IPS-18a (cell line): ENCODE measurements around the gene DST.
"Not testable (repeated sequence)": the region's sequence is repeated elsewhere in the genome, so short reads cannot be mapped to it uniquely, and the experiment has no call there.

ENCODE experiments used
- H3K27ac ChIP-seq: one replicate; pipeline ENCODE4 v1.5.1; 2013; ENCODE audit warnings: low read length
- H3K27me3 ChIP-seq: one replicate; pipeline ENCODE4 v1.6.1; 2013; ENCODE audit warnings: mild to moderate bottlenecking, low read length; ENCODE audit not compliant: control insufficient read depth, insufficient read depth
- H3K36me3 ChIP-seq: one replicate; pipeline ENCODE4 v1.6.1; 2013; ENCODE audit warnings: low read depth, low read length; ENCODE audit not compliant: control insufficient read depth
- H3K4me1 ChIP-seq: one replicate; pipeline ENCODE4 v1.6.1; 2013; ENCODE audit warnings: low read depth, low read length; ENCODE audit not compliant: control insufficient read depth
- H3K4me3 ChIP-seq: one replicate; pipeline ENCODE4 v1.5.1; 2013; ENCODE audit warnings: low read length
- H3K9ac ChIP-seq: one replicate; pipeline ENCODE4 v1.6.1; 2013; ENCODE audit warnings: mild to moderate bottlenecking, low read length, moderate library complexity
- H3K9me3 ChIP-seq: one replicate; pipeline ENCODE4 v1.6.1; 2013; ENCODE audit warnings: low read depth, low read length; ENCODE audit not compliant: control insufficient read depth

The DST gene

DNA sequence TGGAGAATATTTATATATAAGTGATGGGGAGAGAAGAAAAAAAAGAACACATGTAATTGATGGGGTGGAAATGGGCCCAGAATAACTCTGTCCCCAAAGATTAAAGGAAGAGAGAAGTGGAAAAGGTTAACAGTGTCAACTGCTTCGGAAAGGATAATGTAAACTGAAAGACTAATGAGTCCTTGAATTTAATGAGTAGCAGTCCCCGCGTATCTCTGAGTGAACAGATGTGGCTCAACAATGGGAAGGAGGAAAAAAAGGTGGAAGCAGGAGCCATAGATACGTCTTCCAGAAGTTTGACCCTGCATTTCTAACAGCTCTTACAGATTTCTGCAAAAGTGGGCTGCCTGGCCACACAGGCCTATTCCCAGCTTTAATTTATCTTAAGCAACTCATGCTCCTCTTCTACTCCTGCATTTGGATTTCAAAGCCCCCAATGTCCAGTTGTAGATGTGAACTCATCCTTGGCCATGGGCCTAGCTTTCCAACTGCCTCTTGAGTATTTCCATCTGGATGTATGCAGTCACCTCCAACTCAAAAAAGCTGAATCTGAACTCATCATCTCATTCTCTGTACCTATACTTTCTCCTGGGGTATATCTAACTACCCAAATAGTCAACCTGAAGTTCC, 61.3 kb downstream of the DST start:
- H3K27me3 ChIP-seq = no peaks in the 10 kb centered on the region
- H3K9me3 ChIP-seq = no peaks in the 10 kb centered on the region
- H3K36me3 ChIP-seq = peaks cover 14% of the 10 kb centered on the region

DNA sequence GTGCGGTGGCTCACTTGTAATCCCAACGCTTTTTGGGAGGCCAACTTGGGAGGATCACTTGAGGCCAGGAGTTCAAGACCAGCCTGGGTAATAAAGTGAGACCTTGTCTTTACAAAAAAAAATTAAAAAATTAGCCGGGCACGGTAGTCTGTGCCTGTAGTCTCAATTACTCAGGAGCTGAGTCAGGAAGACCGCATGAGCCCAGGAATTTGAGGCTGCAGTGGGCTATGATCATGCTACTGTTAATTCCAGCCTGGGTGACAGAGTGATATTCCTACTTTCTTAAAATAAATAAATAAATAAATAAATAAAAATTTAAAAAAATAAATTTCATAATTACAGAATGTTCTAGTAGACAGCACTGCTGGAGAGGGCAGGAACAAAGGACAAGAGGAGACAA, 62.4 kb downstream of the DST start:
- no peak overlapping the region for H3K27ac ChIP-seq
- no peaks in the 10 kb centered on the region for H3K4me1 ChIP-seq
- H3K4me3 ChIP-seq = no peak overlapping the region
- H3K9me3 ChIP-seq = no peaks in the 10 kb centered on the region
- H3K9ac ChIP-seq = no peak overlapping the region
- H3K36me3 ChIP-seq = peaks cover 14% of the 10 kb centered on the region
- H3K27me3 ChIP-seq = no peaks in the 10 kb centered on the region

More for the DNA sequence above, 61.3 kb downstream of the DST start:
- Histone ChIP-seq H3K4me3 (no peak overlapping the region), H3K9ac (no peak overlapping the region), H3K4me1 (no peaks in the 10 kb centered on the region), H3K27ac (no peak overlapping the region)

DNA sequence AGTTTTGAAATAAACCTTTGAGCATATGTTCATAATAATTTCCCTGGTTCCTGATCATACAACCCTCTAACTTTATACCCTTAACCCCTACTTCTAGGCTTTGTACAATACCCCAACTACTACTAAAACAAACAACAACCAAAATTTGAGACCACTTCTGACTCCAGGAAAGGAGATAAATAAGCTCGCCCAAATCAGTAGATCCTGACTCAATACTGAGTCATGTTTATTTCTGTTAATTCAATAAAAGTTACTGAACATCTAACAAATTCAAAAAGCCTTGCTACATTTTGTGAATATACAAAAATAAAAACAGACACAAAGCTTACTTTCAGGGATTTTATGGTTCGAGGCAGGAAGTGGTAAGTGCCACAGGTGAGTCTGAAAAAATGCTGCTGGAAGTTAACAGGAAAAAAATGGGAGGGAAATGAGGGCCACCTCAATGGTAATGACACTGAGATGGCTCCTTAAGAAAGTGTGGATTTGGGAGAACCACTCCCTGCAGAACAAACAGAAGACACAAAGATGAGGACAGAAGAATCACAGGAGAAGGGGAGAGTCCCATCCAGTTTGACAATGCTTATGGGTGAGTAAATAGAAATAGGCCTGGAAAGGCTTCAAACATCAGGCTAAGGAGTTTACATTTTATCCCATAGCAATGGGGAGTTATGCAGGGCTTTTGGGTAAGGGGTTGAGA, 63.4 kb downstream of the DST start:
- Histone ChIP-seq H3K36me3 (peaks cover 14% of the 10 kb centered on the region), H3K9ac (no peak overlapping the region), H3K4me1 (no peaks in the 10 kb centered on the region), H3K9me3 (no peaks in the 10 kb centered on the region), H3K27me3 (no peaks in the 10 kb centered on the region), H3K4me3 (no peak overlapping the region), H3K27ac (no peak overlapping the region)

DNA sequence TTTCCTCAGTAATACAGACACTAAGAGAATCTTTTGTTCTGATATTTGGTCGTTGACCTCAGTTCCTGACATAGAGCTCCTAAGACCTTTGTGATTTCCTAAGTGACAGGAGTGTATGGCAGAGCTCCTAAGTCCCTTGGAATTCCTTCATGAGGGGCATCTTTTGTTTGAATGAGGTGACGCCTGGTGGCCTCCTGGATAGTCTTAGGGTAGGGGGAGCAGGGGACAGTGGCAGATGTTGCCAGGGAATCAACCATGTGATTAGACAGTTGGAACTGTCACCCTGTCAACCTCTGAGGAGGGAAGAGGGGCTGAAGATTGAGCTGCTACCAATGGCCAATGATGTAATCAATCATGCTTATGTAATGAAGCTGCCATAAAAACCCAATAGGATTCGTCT, 67.0 kb downstream of the DST start:
- Histone ChIP-seq H3K27ac (no peak overlapping the region), H3K4me1 (no peaks in the 10 kb centered on the region), H3K4me3 (no peak overlapping the region), H3K9ac (no peak overlapping the region), H3K27me3 (no peaks in the 10 kb centered on the region), H3K9me3 (no peaks in the 10 kb centered on the region), H3K36me3 (peaks cover 21% of the 10 kb centered on the region)

DNA sequence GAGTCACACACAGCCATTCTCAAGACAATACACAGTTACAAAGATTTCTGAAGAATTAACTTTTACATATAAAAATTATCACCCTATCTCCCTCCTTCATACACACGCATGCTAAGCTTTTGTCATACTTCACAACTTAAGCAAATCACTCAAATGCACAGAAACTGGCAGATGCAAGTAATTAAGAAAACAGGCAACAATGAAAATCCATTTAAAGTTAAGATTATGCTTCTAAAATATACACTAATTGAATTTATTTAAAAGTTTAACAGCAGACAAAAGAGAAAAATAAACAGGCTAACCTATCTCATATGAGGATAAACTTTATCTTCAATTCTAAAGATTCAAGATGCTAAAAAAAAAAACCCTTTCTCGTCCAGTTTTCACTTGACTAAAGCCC, 68.4 kb downstream of the DST start:
- Histone ChIP-seq H3K27ac (no peak overlapping the region), H3K9ac (no peak overlapping the region), H3K27me3 (no peaks in the 10 kb centered on the region), H3K4me1 (no peaks in the 10 kb centered on the region), H3K36me3 (peaks cover 21% of the 10 kb centered on the region), H3K9me3 (no peaks in the 10 kb centered on the region), H3K4me3 (no peak overlapping the region)

DNA sequence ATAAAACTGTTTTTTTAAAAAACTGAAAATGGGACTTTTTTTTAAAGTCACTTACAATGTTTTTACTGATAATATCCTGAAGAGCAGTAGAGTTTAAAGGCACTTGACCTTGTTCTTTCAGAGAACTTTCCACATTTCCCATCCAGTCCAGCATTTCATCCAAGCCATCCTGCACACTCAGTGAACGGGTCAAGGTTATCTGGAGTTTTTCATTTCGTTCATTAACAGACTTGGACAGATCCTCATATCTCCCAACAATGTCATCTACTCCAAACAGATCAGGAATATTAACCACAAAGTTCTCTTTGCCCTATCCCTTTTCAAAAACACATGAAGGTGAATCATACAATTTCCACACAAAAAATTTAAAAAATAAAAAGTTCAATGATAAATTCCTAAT, 69.1 kb downstream of the DST start:
- H3K36me3 ChIP-seq = peaks cover 16% of the 10 kb centered on the region
- H3K4me1 ChIP-seq = no peaks in the 10 kb centered on the region
- no peaks in the 10 kb centered on the region for H3K9me3 ChIP-seq
- no peaks in the 10 kb centered on the region for H3K27me3 ChIP-seq
- H3K4me3 ChIP-seq = no peak overlapping the region
- H3K9ac ChIP-seq = no peak overlapping the region
- no peak overlapping the region for H3K27ac ChIP-seq

DNA sequence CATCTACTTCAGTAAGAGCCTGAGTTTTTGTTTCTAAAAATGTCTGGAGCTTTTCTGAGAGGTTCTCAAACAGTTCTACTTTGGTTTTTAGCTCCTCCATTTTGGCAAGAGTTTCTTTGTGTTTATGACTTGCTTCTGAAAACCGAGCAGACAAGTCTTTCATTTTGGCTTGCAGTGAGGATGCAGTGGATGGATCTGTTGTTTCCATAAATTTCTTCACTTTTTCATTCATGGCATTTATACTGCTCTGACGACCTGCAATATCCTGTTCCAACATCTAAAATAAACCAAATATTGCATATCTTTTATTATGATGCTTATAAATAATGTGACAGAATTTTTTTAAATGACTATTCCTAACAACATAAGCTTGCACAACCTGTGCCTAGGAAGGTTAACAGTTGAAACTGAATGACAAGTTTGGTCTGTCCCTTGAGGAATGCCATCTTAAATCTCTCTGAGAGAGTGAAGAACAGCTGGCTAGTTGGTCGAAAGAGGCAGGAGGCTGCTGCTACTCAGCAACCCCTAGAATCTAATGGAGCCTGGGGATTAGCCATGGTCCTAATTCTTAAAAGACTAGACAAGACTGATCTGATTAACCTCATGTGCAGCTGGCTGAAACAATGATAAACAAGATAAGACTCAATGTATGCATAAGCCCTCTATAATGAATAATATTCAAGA, 69.8 kb downstream of the DST start:
- H3K27me3 ChIP-seq = no peaks in the 10 kb centered on the region
- no peaks in the 10 kb centered on the region for H3K4me1 ChIP-seq
- peaks cover 14% of the 10 kb centered on the region for H3K36me3 ChIP-seq
- H3K27ac ChIP-seq = no peak overlapping the region
- H3K9ac ChIP-seq = no peak overlapping the region
- no peaks in the 10 kb centered on the region for H3K9me3 ChIP-seq
- no peak overlapping the region for H3K4me3 ChIP-seq

DNA sequence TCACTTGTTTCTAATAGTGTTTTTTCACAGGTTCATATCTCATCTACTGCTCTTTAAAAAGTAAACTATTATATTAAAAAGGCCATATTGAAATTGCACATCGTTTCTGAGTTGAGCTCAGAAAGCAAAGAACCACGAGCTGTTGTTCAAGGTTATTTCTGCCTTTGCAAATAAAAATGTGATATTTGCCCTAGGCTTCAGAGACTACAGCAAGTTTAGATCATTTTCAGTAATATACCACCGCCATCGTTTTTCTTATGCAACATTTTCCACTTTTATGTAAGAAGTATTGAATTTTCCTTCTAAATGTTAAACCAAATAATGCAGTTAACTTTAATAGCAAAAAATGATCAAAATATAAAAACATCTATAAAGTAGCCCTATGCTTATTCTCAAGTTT, 71.1 kb downstream of the DST start:
- Histone ChIP-seq H3K4me1 (peaks cover 6% of the 10 kb centered on the region), H3K9ac (no peak overlapping the region), H3K4me3 (no peak overlapping the region), H3K27ac (no peak overlapping the region), H3K9me3 (no peaks in the 10 kb centered on the region), H3K27me3 (no peaks in the 10 kb centered on the region), H3K36me3 (peaks cover 9% of the 10 kb centered on the region)

DNA sequence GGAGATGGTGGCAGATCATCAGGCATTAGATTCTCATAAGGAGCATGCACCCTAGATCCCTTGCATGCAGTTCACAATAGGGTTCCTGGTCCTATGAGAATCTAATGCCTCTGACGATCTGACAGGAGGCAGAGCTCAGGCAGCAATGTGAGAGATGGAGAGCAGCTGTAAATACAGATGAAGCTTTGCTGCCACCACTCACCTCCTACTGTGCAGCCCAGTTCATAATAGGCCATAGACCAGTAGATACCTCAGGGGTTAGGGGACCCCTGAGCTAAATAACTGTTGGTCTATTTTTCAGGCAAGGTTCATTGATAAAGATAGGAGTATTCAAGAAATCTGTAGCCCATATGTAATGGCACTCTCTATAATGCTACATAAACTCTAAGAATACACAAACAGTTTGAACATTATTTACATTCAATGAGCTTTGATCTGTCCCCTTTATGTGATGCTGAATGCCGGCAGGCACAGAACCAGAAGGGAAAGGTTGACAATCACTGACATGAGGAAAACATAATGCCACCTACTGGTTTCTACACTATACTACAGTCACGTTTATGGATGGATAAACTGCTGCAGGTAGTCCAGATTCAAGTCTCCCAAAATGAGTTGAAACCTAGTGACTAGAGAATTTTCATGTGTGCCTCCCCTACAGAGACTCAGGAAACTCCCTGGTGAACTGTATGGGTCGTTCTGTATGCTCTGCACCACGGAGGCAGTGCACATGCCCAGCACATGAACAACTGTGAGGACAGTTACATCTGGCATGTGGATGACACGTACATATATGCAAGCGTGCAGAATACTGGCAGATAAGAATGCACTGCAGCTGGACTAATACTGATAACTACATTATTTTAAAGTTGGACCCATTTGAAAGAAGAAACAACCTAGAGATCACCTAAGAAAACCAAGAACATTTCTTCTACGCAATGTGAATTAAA, 72.0 kb downstream of the DST start:
- peaks cover 8% of the 10 kb centered on the region for H3K36me3 ChIP-seq

DNA sequence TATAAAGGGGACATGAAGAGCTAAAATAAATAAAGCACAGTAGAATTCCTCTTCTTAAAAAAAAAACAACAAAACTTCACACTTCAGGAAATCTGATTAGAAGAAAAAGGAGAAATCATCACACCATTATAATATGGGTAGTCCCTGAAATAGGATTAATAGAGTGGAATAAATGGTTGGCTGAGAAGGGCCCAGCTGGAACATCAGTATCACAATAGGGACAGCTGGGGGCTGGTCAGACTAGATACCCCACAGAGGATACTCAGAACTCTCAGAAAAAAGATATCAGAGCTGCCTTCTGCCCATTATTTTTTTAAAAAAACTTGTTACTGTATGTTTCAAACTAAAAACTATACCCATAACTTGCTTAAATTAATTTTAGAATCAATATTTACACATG, 75.2 kb downstream of the DST start:
- H3K36me3 ChIP-seq = no peaks in the 10 kb centered on the region

More for the DNA sequence above, 72.0 kb downstream of the DST start:
- Histone ChIP-seq H3K4me3 (no peak overlapping the region), H3K9ac (no peak overlapping the region), H3K9me3 (no peaks in the 10 kb centered on the region), H3K4me1 (peaks cover 6% of the 10 kb centered on the region), H3K27me3 (no peaks in the 10 kb centered on the region), H3K27ac (no peak overlapping the region)

DNA sequence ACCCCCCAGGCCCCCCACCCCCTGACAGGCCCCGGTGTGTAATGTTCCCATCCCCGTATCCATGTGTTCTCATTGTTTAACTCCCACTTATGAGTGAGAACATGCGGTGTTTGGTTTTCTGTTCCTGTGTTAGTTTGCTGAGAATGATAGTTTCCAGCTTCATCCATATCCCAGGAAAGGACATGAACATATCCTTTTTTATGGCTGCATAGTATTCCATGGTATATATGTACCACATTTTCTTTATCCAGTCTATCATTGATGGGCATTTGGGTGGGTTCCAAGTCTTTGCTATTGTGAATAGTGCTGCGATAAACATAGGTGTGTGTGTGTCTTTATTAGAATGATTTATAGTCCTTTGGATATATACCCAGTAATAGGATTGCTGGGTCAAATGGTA, 80.0 kb downstream of the DST start:
- peaks cover 18% of the 10 kb centered on the region for H3K36me3 ChIP-seq
- not testable (repeated sequence) for H3K27me3 ChIP-seq, H3K4me3 ChIP-seq, H3K9ac ChIP-seq, H3K4me1 ChIP-seq, H3K9me3 ChIP-seq, H3K27ac ChIP-seq

More for the DNA sequence above, 75.2 kb downstream of the DST start:
- no peak overlapping the region for H3K4me3 ChIP-seq
- H3K9ac ChIP-seq = no peak overlapping the region
- no peaks in the 10 kb centered on the region for H3K9me3 ChIP-seq
- no peaks in the 10 kb centered on the region for H3K27me3 ChIP-seq
- no peak overlapping the region for H3K27ac ChIP-seq
- peaks cover 6% of the 10 kb centered on the region for H3K4me1 ChIP-seq
